K562 (cell line): ENCODE measurements around the gene SPATA2. TPM values are rescaled to one million over a fixed set of nuclear protein-coding genes. Genes with fewer than 3 reads are reported as not detected.

ENCODE experiments used
- ATAC-seq: fragments of 200-7000 bp; cut with Tn5 transposase; 3 replicates; pipeline ENCODE4 v1.9.1; 2020; ENCODE audit warnings: moderate library complexity
- BruUV-seq: library from RNA; stranded (reverse); fragments of 400-500 nt; replicated peaks from 2 replicates; lab custom pipeline; 2021; lab: Mats Ljungman, UMichigan
- CTCF ChIA-PET: fragments of 300-600 bp; formaldehyde crosslinking; extraction: SDS; loops from one replicate; lab custom pipeline; 2021; ENCODE audit warnings: low intra/inter-chr PET ratio; lab: Yijun Ruan, JAX
- POLR2A ChIA-PET: fragments of 300-600, 350-650 bp; sonication (Branson Sonifier 250); formaldehyde crosslinking; extraction: SDS; loops from one replicate; lab custom pipeline; 2021; ENCODE audit warnings: antibody characterized with exemption, inconsistent platforms; lab: Yijun Ruan, JAX
- DNase-seq, 4 experiments: peaks; one replicate each; pipeline versions ENCODE4 v3.0.0 to v3.0.0-alpha.2; 2011 to 2018; ENCODE audit warnings: low spot score in 3 of 4, mixed read lengths in 3 of 4; ENCODE audit errors: extremely low read depth in 1 of 4
- FAIRE-seq: peaks from 2 replicates; lab custom pipeline; 2011; peaks lifted over from hg19 to GRCh38; lab: Jason Lieb, UNC
- H2AFZ ChIP-seq: 2 replicates; pipeline ENCODE4 v1.6.0; 2011; ENCODE audit warnings: low read depth, low read length, control low read depth, inconsistent platforms
- H3K27ac ChIP-seq: fragments of 200-600 bp; 3 replicates; pipeline ENCODE4 v1.8.0; 2011; ENCODE audit warnings: low read depth, mild to moderate bottlenecking, control low read depth, inconsistent platforms, low read length, moderate library complexity, mixed read lengths; ENCODE audit errors: extremely low read depth
- H3K27me3 ChIP-seq, 2 experiments: fragments of 300-600 bp in 1 of 2; 2 replicates in 1 of 2; 3 replicates in 1 of 2; pipeline versions ENCODE4 v1.6.0 to v1.8.0; 2011; ENCODE audit warnings: inconsistent platforms in 2 of 2, low read length in 2 of 2, mild to moderate bottlenecking in 1 of 2, mixed read lengths in 1 of 2, moderate library complexity in 1 of 2; ENCODE audit not compliant: control insufficient read depth in 2 of 2, insufficient read depth in 2 of 2
- H3K36me3 ChIP-seq: fragments of 300-600 bp; 3 replicates; pipeline ENCODE4 v1.8.0; 2011; ENCODE audit warnings: mild to moderate bottlenecking, low read length, inconsistent platforms; ENCODE audit not compliant: control insufficient read depth, insufficient read depth
- H3K4me1 ChIP-seq, 2 experiments: fragments of 200-600 bp in 1 of 2; replicated peaks in 1 of 2; 2 replicates in 1 of 2; 3 replicates in 1 of 2; pipeline versions ENCODE4 v1.5.1 to v1.8.0; 2011; ENCODE audit warnings: inconsistent platforms in 2 of 2, low read length in 2 of 2, mild to moderate bottlenecking in 1 of 2, mixed read lengths in 1 of 2, moderate library complexity in 1 of 2; ENCODE audit not compliant: control insufficient read depth in 2 of 2, insufficient read depth in 2 of 2
- H3K4me2 ChIP-seq: 2 replicates; pipeline ENCODE4 v1.6.1; 2011; ENCODE audit warnings: low read length, control low read depth, inconsistent platforms, mixed read lengths; ENCODE audit not compliant: insufficient read depth
- H3K4me3 ChIP-seq: fragments of 200-600 bp; sonication (generic), shearing (Covaris generic); 2 replicates; pipeline ENCODE4 v1.5.1; 2016; ENCODE audit warnings: control low read depth, inconsistent platforms
- H3K79me2 ChIP-seq: fragments of 200-600 bp; 3 replicates; pipeline ENCODE4 v1.8.0; 2011; ENCODE audit warnings: low read length, inconsistent platforms; ENCODE audit not compliant: control insufficient read depth, insufficient read depth
- H3K9ac ChIP-seq, 2 experiments: 2 replicates each; pipeline versions ENCODE4 v1.6.0 to v1.6.1; 2011; ENCODE audit warnings: low read depth in 2 of 2, low read length in 2 of 2, control low read depth in 1 of 2, inconsistent platforms in 1 of 2, mild to moderate bottlenecking in 1 of 2, mixed read lengths in 1 of 2; ENCODE audit not compliant: insufficient read depth in 1 of 2
- H3K9me1 ChIP-seq: one replicate; pipeline ENCODE4 v1.6.0; 2011; ENCODE audit warnings: inconsistent platforms, mild to moderate bottlenecking, low read length, moderate library complexity; ENCODE audit not compliant: control insufficient read depth, insufficient read depth
- H3K9me3 ChIP-seq: replicated peaks from 2 replicates; pipeline ENCODE4 v1.5.1; 2011; ENCODE audit warnings: low read depth, low read length, inconsistent platforms; ENCODE audit not compliant: control insufficient read depth, insufficient read depth
- H4K20me1 ChIP-seq: replicated peaks from 2 replicates; pipeline ENCODE4 v1.6.1; 2011; ENCODE audit warnings: low read length, inconsistent platforms, mixed read lengths; ENCODE audit not compliant: control insufficient read depth, insufficient read depth
- NFIC ChIP-seq: fragments of 450-650 bp; IDR thresholded peaks from 2 replicates; pipeline ENCODE4 v1.6.1; 2017; ENCODE audit warnings: mild to moderate bottlenecking, inconsistent platforms
- TEAD1 ChIP-seq, 2 experiments: fragments of 450-650 bp in 1 of 2; sonication (generic) in 1 of 2; formaldehyde crosslinking; IDR thresholded peaks; 2 replicates each; pipeline versions ENCODE4 v1.4.0 to v1.8.0; 2020 to 2022; ENCODE audit warnings: mild to moderate bottlenecking in 2 of 2, missing genetic modification reagents in 1 of 2
- ZNF311 ChIP-seq: fragments of 250-450 bp; sonication (Bioruptor Pico); IDR thresholded peaks from 2 replicates; pipeline ENCODE4 v1.4.0; 2020; ENCODE audit warnings: mild to moderate bottlenecking, moderate library complexity
- ZNF586 ChIP-seq: fragments of 450-650 bp; formaldehyde crosslinking; conservative IDR thresholded peaks from 2 replicates; pipeline ENCODE4 v1.4.0; 2020; ENCODE audit warnings: mild to moderate bottlenecking, moderate library complexity
- WGBS: fragments of 100-300 bp; shearing (Covaris generic); methylation state at CpG from one replicate; pipeline ENCODE4 v1.1.6; 2016; ENCODE audit warnings: low coverage, mixed read lengths; ENCODE audit not compliant: insufficient coverage; ENCODE audit errors: missing lambda C conversion rate; 5-methylcytosine and 5-hydroxymethylcytosine counted together
- in situ Hi-C: fragments of 300-500 bp; cut with MboI; formaldehyde crosslinking; loops from 4 replicates; pipeline ENCODE4 v1.15.0; 2018; ENCODE audit warnings: inconsistent platforms, mixed read lengths
- intact Hi-C: fragments of 100-400 bp; cut with micrococcal nuclease; formaldehyde crosslinking; loops from 2 replicates; pipeline ENCODE4 v1.14.2; 2022
- polyA plus RNA-seq, 8 experiments: library from polyadenylated mRNA; depleted of rRNA in 4 of 8; stranded (reverse) in 5 of 8; unstranded in 3 of 8; fragments of >200 nt; fragmentation: Nextera tagmentation in 2 of 8; fragmentation: Illumina TruSeq in 1 of 8; extraction: Ambion mirVana in 2 of 8; extraction: Trizol in 1 of 8; gene quantifications; 2 replicates each; pipeline versions ENCODE4 v1.2.1 to v1.2.3, GENCODE V29; 2011 to 2014; ENCODE audit warnings: inconsistent platforms in 1 of 8, missing spikeins in 1 of 8
- total RNA-seq, 7 experiments: library from RNA; depleted of rRNA in 6 of 7; stranded (reverse); fragments of >200 nt in 6 of 7; fragmentation: Illumina TruSeq in 2 of 7; extraction: Trizol in 2 of 7; gene quantifications; 2 replicates each; pipeline versions ENCODE4 v1.2.1 to v1.2.3, GENCODE V29; 2011 to 2021; ENCODE audit warnings: low replicate concordance in 1 of 7
- TF ChIP-seq, protein P1 (sequence below): fragments of 450-650 bp; IDR thresholded peaks from 2 replicates; pipeline ENCODE4 v1.6.1; 2016; ENCODE audit warnings: missing biosample characterization, missing genetic modification characterization
- TF ChIP-seq, protein P2 (sequence below): sonication (generic); formaldehyde crosslinking; IDR thresholded peaks from 2 replicates; pipeline ENCODE4 v1.8.1; 2023; ENCODE audit warnings: mild to moderate bottlenecking, missing genetic modification reagents

Gene SPATA2
- total and polyA plus RNA-seq, 9 of the 15 experiments (the other 6 are each of a cell fraction or from before 2014, with no cell fraction given) = 0.46 to 8.2 (median 2.7) TPM

GRCh38 chr20:49871391-49871948 lies 43.9 kb downstream of the SPATA2 start:
- Histone ChIP-seq H3K4me2 (no peak overlapping the region), H3K27ac (no peak overlapping the region), H3K9me1 (no peaks in the 10 kb centered on the region), H2AFZ (no peak overlapping the region), H3K9me3 (no peaks in the 10 kb centered on the region), H3K4me3 (no peak overlapping the region), H4K20me1 (no peaks in the 10 kb centered on the region), H3K27me3 (no peaks in the 10 kb centered on the region), H3K9ac (no peak overlapping the region), H3K4me1 (peaks cover 6 to 20% of the 10 kb centered on the region in 2 experiments; a peak in 4 of 5 replicates), H3K79me2 (no peaks in the 10 kb centered on the region), H3K36me3 (peaks cover 14% of the 10 kb centered on the region)
- no peak for DNase-seq
- ChIA-PET CTCF (no interaction called here), POLR2A (interaction anchor here (0.6 kb wide), 1 partner anchor 227 kb away, joined by 3 read pairs; no protein-coding TSS in a partner anchor)
- no TSS peak for BruUV-seq
- TF ChIP-seq NFIC (peak; percentile 38), ZNF586 (CRISPR knock-in tag) (no peak), TEAD1 (CRISPR knock-in tag; IDR thresholded peaks at IDR 0.05) (no peak), ZNF311 (CRISPR knock-in tag) (no peak)
- TF ChIP-seq, protein P1, sequence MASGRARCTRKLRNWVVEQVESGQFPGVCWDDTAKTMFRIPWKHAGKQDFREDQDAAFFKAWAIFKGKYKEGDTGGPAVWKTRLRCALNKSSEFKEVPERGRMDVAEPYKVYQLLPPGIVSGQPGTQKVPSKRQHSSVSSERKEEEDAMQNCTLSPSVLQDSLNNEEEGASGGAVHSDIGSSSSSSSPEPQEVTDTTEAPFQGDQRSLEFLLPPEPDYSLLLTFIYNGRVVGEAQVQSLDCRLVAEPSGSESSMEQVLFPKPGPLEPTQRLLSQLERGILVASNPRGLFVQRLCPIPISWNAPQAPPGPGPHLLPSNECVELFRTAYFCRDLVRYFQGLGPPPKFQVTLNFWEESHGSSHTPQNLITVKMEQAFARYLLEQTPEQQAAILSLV (tag) = no peak
- TF ChIP-seq, protein P2, sequence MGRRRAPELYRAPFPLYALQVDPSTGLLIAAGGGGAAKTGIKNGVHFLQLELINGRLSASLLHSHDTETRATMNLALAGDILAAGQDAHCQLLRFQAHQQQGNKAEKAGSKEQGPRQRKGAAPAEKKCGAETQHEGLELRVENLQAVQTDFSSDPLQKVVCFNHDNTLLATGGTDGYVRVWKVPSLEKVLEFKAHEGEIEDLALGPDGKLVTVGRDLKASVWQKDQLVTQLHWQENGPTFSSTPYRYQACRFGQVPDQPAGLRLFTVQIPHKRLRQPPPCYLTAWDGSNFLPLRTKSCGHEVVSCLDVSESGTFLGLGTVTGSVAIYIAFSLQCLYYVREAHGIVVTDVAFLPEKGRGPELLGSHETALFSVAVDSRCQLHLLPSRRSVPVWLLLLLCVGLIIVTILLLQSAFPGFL (CRISPR knock-in tag) = no peak
- WGBS = 76% methylated on average over 6 of the region's 6 CpGs
- intact Hi-C loops = no loop called here
- ATAC-seq = no peak
- in situ Hi-C loops = no loop called here
- no peak for FAIRE-seq
